ENCODE data around the gene TTYH1. TPM values are rescaled to one million over a fixed set of nuclear protein-coding genes. Genes with fewer than 3 reads are reported as not detected.
A peak's percentile ranks its signal among the peaks of the same experiment; 100 is the strongest.
"Not testable (repeated sequence)": the region's sequence is repeated elsewhere in the genome, so short reads cannot be mapped to it uniquely, and the experiment has no call there.

Gene TTYH1
- total RNA-seq = 1 to 10 TPM; 1.9 to 3.0 TPM
- long read RNA-seq = 0 reads

- intact Hi-C loops (cut with DNase I) = no loop called here
- DNase-seq = no peak
- no peak for ATAC-seq
Measured at GRCh38 chr19:54415208-54415900, at the start of gene TTYH1. Gene TTYH1, plus strand, starts transcription at chr19:54415464. Its CDS starts 89 bp downstream, at chr19:54415553.

DNA sequence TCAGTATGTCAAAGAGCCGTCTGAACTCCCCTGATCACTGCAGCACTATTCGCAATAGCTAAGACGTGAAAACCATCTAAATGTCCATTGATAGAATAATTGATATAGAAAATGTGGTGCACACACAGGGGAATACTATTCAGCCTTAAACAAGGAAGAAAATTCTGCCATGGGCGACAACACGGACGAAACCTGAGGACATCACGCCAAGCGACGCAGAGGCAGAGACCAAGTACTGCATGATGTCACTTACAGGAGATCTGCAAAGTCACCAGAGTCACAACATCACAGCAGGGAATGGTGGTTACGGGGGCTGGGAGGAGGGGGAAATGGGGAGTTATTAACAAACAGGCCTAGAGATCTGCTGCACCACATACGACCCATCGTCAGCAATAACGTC is 49.5 kb upstream of the TTYH1 start:
- ATAC-seq; intact Hi-C loops (cut with DNase I): not testable (repeated sequence)

DNA sequence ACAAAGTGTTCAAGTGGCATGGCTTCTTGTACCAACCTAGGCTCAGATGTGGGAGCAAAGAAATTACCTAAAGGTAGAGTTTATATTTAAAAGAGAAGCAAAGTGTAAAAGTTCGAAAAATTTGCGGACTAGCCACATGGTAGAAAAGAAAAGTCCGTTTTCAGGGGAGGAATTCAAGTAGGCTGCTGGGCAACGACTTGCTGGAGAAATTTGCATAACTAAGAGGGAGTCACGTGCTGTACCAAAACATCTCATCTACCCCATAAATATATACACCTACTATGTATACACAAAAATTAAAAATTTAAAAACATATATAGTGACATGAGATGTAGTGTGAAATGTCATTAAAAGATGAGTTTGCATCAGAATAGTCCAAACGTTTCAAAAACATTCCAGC is 48.5 kb upstream of the TTYH1 start:
- DNase-seq (no peak), ATAC-seq (no peak)
- intact Hi-C loops (cut with DNase I) = no loop called here

More for the DNA sequence above, 49.5 kb upstream of the TTYH1 start:
- DNase-seq = not testable (repeated sequence)

GRCh38 chr19:54369082-54369687 is 46.1 kb upstream of the TTYH1 start:
- DNase-seq (no peak), ATAC-seq (no peak)
- intact Hi-C loops (cut with DNase I) = no loop called here

DNA sequence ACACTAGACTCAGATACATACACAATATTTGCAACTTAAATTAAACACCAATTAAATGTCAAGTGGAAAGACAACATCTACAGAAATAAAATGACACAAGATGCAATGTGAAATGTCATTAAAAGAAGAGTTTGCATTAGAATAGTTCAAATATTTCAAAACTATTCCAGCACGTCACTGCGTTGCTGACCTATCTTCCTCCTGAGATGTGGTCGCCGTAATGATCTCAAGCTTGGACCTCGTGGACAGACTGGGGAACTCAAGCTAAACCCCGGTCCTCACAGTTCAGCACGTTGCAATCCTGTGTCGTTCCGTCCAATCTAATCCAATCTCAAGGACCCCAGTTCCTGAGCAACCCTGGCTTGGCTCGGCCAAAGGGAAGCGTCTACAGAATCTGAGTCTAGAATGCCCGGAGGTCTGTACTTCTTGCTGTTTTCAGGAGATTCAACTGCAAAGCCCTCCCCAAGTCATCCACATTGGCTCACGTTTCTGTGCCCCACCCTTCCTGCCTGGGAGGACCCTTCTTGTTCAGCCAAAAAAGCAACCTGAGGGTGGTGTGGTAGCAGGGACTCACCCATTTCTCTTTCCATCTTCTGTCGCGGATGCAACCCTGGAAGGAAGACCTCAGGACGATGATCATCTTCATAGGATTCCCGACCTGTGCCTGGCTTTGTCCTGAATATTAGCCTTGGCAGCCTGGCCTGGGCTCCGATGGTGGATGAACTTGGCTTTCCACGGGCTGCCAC is 45.4 kb upstream of the TTYH1 start:
- ATAC-seq; intact Hi-C loops (cut with DNase I); DNase-seq: not testable (repeated sequence)

- DNase-seq; intact Hi-C loops (cut with DNase I); ATAC-seq: not testable (repeated sequence)
Measured at GRCh38 chr19:54370434-54370796, 44.8 kb upstream of the TTYH1 start.

GRCh38 chr19:54371453-54371852 is 43.8 kb upstream of the TTYH1 start:
- ATAC-seq; DNase-seq; intact Hi-C loops (cut with DNase I): not testable (repeated sequence)

DNA sequence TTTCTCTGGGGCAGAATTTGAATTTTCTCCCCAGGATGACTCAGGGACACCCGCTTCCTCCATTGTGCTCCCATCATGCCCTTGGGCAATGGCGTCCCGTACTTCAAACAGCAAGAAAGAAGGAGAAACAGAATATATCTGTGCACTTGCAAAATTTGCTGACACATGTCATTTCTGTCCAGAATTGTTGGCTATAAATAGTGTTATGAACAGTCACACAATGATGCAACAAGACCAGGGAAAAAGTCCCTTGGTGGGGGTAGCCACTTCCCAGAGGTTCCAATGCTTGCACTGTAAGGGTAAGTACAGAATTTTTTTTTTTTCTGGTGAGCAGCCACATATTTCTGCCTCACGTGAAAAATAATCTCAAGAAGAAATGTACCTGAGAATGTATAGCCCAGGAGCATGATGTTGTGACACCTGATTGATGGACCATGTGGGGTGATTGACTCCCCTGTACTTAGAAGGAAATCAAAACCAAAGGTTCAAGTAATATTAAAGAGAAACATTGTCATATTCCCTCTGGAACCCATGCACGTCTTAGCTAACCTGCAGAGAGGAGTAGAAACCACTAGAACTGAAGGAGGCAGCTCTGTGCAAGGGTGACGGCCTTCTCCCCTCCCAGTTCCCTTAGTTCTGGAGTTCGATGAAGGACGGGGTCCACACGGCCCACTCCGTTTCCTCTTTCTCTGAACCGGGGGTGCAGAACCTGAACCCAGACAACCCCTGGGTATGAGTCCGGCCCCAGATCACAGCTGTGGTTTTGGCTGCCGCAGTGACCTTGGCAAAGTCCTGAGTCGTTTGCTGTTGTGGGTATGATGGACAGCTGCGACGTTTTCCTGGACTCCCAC is 41.3 kb upstream of the TTYH1 start:
- ATAC-seq (peak; percentile 73), DNase-seq (peak; percentile 39)
- intact Hi-C loops (cut with DNase I) = no loop called here

DNA sequence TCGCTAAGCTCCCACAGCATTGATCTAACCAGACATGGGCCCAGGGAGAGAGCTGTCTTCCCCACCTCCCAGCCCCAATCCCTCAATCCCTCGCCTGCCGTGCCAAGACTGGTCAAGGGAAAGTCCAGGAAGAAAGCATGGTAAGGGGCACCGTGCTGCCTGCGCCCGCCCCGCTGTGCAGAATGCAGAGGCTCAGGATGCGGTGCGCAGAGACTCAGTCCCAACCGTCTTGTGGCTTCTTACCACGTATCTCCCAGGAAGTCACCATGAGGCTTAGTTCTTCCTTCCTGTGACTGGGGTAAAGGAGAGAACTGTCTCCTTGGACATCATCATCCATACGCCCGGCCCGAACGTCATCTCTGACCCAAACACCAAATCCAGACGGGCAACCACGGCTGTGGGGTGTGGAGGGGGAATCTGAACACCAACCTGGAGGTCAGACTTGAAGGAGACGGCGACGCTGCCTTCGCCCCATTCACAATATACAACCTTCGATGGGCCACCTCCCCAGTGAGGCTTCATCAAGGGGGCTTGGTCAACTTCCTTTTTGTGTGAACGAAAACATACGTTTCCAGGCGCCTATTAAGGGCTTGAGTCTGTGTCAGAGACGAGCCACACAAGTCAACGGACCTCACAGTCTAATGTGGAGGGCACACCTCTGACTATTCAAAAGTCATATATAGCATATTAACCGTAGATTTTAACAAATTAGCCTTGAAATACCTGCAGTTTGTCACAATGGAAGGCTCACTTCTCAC is 39.9 kb upstream of the TTYH1 start:
- peak in 1 of 2 donors; percentile 28 for ATAC-seq
- intact Hi-C loops (cut with DNase I); DNase-seq: not testable (repeated sequence)

- ATAC-seq (no peak), DNase-seq (no peak)
- intact Hi-C loops (cut with DNase I) = no loop called here
Measured at GRCh38 chr19:54376610-54377285, 38.5 kb upstream of the TTYH1 start.

DNA sequence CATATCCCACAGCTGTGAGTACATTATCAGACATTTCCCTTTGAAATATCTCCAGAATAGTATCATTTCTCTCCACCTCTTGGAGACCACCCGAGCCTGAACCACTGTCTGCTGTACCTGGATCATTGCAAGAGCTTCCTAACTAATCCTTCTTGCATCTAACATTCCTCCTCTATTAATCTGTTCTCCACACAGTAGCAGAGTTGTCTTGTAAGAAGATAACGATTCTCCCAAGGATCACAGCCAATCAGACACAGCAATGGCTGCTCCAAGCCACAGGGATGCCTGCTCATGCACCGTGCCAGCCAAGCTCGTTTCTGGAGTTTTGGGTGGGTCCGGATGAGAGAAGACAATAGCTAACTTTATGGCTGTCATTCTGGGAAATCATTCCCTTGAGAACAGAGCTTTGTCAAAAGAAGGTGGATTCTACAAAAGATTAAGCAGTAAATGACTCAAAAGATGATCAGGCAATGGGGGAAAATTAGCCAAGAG is 36.0 kb upstream of the TTYH1 start:
- intact Hi-C loops (cut with DNase I) = no loop called here
- no peak for ATAC-seq
- no peak for DNase-seq

DNA sequence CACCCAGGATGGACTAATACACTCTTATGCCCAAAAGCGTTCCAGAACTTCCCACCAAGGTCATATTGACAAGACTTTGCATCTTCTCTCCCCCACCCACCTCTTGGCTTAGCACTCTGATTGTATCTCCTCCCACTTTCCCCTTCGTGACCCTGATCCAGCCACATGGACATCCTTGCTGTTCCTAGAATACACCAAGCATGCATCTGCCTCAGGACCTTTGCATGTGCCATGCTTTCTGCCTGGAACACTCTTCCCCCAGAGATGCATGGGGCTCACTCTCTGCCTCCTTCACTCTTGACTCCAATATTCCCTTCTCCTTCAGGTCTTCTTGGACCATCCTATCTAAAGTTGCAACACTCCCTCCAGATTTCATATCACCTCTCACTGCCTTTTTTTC is 34.4 kb upstream of the TTYH1 start:
- DNase-seq (no peak), ATAC-seq (no peak)
- intact Hi-C loops (cut with DNase I) = no loop called here

GRCh38 chr19:54382041-54382440 is 33.2 kb upstream of the TTYH1 start:
- intact Hi-C loops (cut with DNase I); ATAC-seq; DNase-seq: not testable (repeated sequence)

- DNase-seq = no peak
- intact Hi-C loops (cut with DNase I) = no loop called here
- no peak for ATAC-seq
Measured at GRCh38 chr19:54383330-54383729, 31.9 kb upstream of the TTYH1 start.

DNA sequence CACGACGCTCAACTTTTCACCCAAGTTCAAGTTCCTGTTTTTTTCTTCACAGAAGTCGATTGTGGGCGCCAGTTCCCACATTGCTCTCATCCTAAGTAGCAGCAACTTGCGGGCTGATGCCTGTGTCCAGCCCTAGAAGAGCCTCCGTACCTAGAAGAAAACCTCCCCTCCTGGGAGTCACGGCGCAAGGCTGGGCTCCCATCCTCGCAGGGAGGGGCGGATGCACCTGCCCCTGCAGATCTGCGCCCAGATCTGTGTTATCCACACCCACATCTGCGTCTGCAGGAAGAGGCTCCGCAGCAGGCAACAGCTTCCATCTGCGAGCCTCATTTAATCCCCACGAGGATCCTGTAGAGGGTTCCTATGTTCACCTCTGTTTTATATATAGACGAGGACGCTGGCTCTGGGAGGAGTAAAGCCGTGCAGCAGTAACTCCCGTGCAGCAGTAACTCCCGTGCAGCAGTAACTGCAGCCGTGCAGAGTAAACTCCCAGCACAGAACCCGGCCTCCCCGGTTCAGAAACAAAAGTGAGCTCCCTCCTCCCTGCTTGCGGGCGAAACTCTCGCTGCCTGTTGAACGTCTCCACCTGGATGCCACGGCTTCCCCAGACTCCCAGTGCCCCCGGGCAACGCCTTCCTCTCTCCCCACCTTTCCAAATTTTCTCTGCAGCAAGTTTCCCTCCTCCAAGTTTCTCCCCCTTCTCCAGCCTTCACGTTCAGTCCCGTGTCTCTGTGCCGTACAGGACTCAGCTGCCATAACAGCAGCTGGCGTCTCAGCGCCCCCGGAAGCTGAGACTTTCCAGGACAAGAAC is 27.1 kb upstream of the TTYH1 start:
- peak; percentile 47 to 50 for ATAC-seq
- intact Hi-C loops (cut with DNase I) = no loop called here
- DNase-seq = no peak

DNA sequence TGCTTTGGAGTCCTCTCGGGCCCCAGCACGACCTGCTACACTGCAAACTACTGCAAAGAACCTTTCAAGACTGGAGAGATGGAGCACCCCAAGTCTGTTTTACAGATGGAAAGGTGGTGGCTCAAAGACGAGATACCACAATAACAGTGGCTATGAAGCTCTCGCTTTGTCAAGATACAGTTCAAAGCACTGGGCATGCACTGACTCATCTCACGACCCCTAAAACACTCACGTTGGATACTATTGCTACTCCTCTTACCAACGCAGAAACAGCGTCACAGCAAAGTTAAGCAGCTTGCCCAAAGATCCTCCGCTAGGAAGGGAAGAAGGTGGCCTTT is 26.5 kb upstream of the TTYH1 start:
- ATAC-seq (no peak), DNase-seq (no peak)
- intact Hi-C loops (cut with DNase I) = no loop called here

- DNase-seq (no peak), ATAC-seq (no peak)
- intact Hi-C loops (cut with DNase I) = no loop called here
Measured at GRCh38 chr19:54389553-54389952, 25.7 kb upstream of the TTYH1 start.

Measured in left cardiac atrium (tissue), 4 donors.